ENCODE measurements around the gene SRGAP2B. TPM values are rescaled to one million over a fixed set of nuclear protein-coding genes. Genes with fewer than 3 reads are reported as not detected.
"Not testable (repeated sequence)": the region's sequence is repeated elsewhere in the genome, so short reads cannot be mapped to it uniquely, and the experiment has no call there.

SRGAP2B gene
- total and polyA plus RNA-seq, 2 donors from 2014 or later: 9.3 to 38.4 TPM

- FAIRE-seq; H3K9ac ChIP-seq (ENCODE audit: low read length in 3 of 3); H3K27me3 ChIP-seq (ENCODE audit: control insufficient read depth, insufficient read depth, low read length); H3K36me3 ChIP-seq (ENCODE audit: control insufficient read depth in 2 of 3, insufficient read depth in 3 of 3, low read length in 3 of 3); H3K9me3 ChIP-seq (ENCODE audit: control insufficient read depth in 2 of 3, insufficient read depth in 1 of 3, low read length in 3 of 3); H3K4me1 ChIP-seq (ENCODE audit: control insufficient read depth in 2 of 3, insufficient read depth in 2 of 3, low read depth in 1 of 3, low read length in 3 of 3); intact Hi-C loops (cut with DNase I); DNase-seq; H3K4me3 ChIP-seq (ENCODE audit: low read length in 3 of 3); H3K27ac ChIP-seq (ENCODE audit: low read depth in 2 of 2, low read length in 2 of 2): not testable (repeated sequence)
These were observed 181.0 kb downstream of the SRGAP2B start for GRCh38 chr1:144913977-144914734.

GRCh38 chr1:144913458-144913857, 181.7 kb downstream of the SRGAP2B start:
- H3K27ac ChIP-seq (ENCODE audit: low read depth in 2 of 2, low read length in 2 of 2); H3K4me3 ChIP-seq (ENCODE audit: low read length in 3 of 3); H3K36me3 ChIP-seq (ENCODE audit: control insufficient read depth in 2 of 3, insufficient read depth in 3 of 3, low read length in 3 of 3); H3K4me1 ChIP-seq (ENCODE audit: control insufficient read depth in 2 of 3, insufficient read depth in 2 of 3, low read depth in 1 of 3, low read length in 3 of 3); intact Hi-C loops (cut with DNase I); H3K27me3 ChIP-seq (ENCODE audit: control insufficient read depth, insufficient read depth, low read length); H3K9ac ChIP-seq (ENCODE audit: low read length in 3 of 3); H3K9me3 ChIP-seq (ENCODE audit: control insufficient read depth in 2 of 3, insufficient read depth in 1 of 3, low read length in 3 of 3); DNase-seq; FAIRE-seq: not testable (repeated sequence)

GRCh38 chr1:144910729-144911128, 184.4 kb downstream of the SRGAP2B start:
- H3K36me3 ChIP-seq (ENCODE audit: control insufficient read depth in 2 of 3, insufficient read depth in 3 of 3, low read length in 3 of 3); H3K9me3 ChIP-seq (ENCODE audit: control insufficient read depth in 2 of 3, insufficient read depth in 1 of 3, low read length in 3 of 3); intact Hi-C loops (cut with DNase I); FAIRE-seq; H3K27me3 ChIP-seq (ENCODE audit: control insufficient read depth, insufficient read depth, low read length); DNase-seq; H3K4me3 ChIP-seq (ENCODE audit: low read length in 3 of 3); H3K27ac ChIP-seq (ENCODE audit: low read depth in 2 of 2, low read length in 2 of 2); H3K9ac ChIP-seq (ENCODE audit: low read length in 3 of 3); H3K4me1 ChIP-seq (ENCODE audit: control insufficient read depth in 2 of 3, insufficient read depth in 2 of 3, low read depth in 1 of 3, low read length in 3 of 3): not testable (repeated sequence)

GRCh38 chr1:144900841-144901240, 194.3 kb downstream of the SRGAP2B start:
- H3K9me3 ChIP-seq (ENCODE audit: control insufficient read depth in 2 of 3, insufficient read depth in 1 of 3, low read length in 3 of 3); H3K27ac ChIP-seq (ENCODE audit: low read depth in 2 of 2, low read length in 2 of 2); H3K36me3 ChIP-seq (ENCODE audit: control insufficient read depth in 2 of 3, insufficient read depth in 3 of 3, low read length in 3 of 3); intact Hi-C loops (cut with DNase I); H3K4me3 ChIP-seq (ENCODE audit: low read length in 3 of 3); H3K9ac ChIP-seq (ENCODE audit: low read length in 3 of 3); H3K4me1 ChIP-seq (ENCODE audit: control insufficient read depth in 2 of 3, insufficient read depth in 2 of 3, low read depth in 1 of 3, low read length in 3 of 3); H3K27me3 ChIP-seq (ENCODE audit: control insufficient read depth, insufficient read depth, low read length); FAIRE-seq; DNase-seq: not testable (repeated sequence)

GRCh38 chr1:144894454-144895201, 200.5 kb downstream of the SRGAP2B start:
- H3K9ac ChIP-seq (ENCODE audit: low read length in 3 of 3); H3K4me1 ChIP-seq (ENCODE audit: control insufficient read depth in 2 of 3, insufficient read depth in 2 of 3, low read depth in 1 of 3, low read length in 3 of 3); H3K27ac ChIP-seq (ENCODE audit: low read depth in 2 of 2, low read length in 2 of 2); intact Hi-C loops (cut with DNase I); H3K36me3 ChIP-seq (ENCODE audit: control insufficient read depth in 2 of 3, insufficient read depth in 3 of 3, low read length in 3 of 3); H3K27me3 ChIP-seq (ENCODE audit: control insufficient read depth, insufficient read depth, low read length); DNase-seq; H3K4me3 ChIP-seq (ENCODE audit: low read length in 3 of 3); FAIRE-seq; H3K9me3 ChIP-seq (ENCODE audit: control insufficient read depth in 2 of 3, insufficient read depth in 1 of 3, low read length in 3 of 3): not testable (repeated sequence)

GRCh38 chr1:144893710-144894438, 201.3 kb downstream of the SRGAP2B start:
- intact Hi-C loops (cut with DNase I); FAIRE-seq: not testable (repeated sequence)

GRCh38 chr1:144893062-144893461, 202.1 kb downstream of the SRGAP2B start:
- H3K9me3 ChIP-seq (ENCODE audit: control insufficient read depth in 2 of 3, insufficient read depth in 1 of 3, low read length in 3 of 3); DNase-seq; H3K4me1 ChIP-seq (ENCODE audit: control insufficient read depth in 2 of 3, insufficient read depth in 2 of 3, low read depth in 1 of 3, low read length in 3 of 3); H3K9ac ChIP-seq (ENCODE audit: low read length in 3 of 3); H3K27ac ChIP-seq (ENCODE audit: low read depth in 2 of 2, low read length in 2 of 2); intact Hi-C loops (cut with DNase I); H3K4me3 ChIP-seq (ENCODE audit: low read length in 3 of 3); H3K36me3 ChIP-seq (ENCODE audit: control insufficient read depth in 2 of 3, insufficient read depth in 3 of 3, low read length in 3 of 3); H3K27me3 ChIP-seq (ENCODE audit: control insufficient read depth, insufficient read depth, low read length); FAIRE-seq: not testable (repeated sequence)

More at GRCh38 chr1:144893710-144894438, 201.3 kb downstream of the SRGAP2B start:
- not testable (repeated sequence) for H3K9me3 ChIP-seq (ENCODE audit: control insufficient read depth in 2 of 3, insufficient read depth in 1 of 3, low read length in 3 of 3); H3K4me1 ChIP-seq (ENCODE audit: control insufficient read depth in 2 of 3, insufficient read depth in 2 of 3, low read depth in 1 of 3, low read length in 3 of 3); H3K4me3 ChIP-seq (ENCODE audit: low read length in 3 of 3); DNase-seq; H3K27ac ChIP-seq (ENCODE audit: low read depth in 2 of 2, low read length in 2 of 2); H3K9ac ChIP-seq (ENCODE audit: low read length in 3 of 3); H3K36me3 ChIP-seq (ENCODE audit: control insufficient read depth in 2 of 3, insufficient read depth in 3 of 3, low read length in 3 of 3); H3K27me3 ChIP-seq (ENCODE audit: control insufficient read depth, insufficient read depth, low read length)

All from kidney (tissue), 11 donors.